GM21528 (cell line): ENCODE measurements around the gene VSIG10.

ENCODE experiments used
- ATAC-seq: cut with Tn5 transposase; IDR thresholded peaks from one replicate; pipeline ENCODE4 v1.9.1; 2021; ENCODE audit warnings: mild to moderate bottlenecking, moderate library complexity; ENCODE audit not compliant: unreplicated experiment, low FRiP score

Gene VSIG10

GRCh38 chr12:118061011-118061872, 42.6 kb downstream of the VSIG10 start, which contains the start of gene WSB2:
Gene WSB2 (minus strand): TSS chr12:118061179. CDS start chr12:118061048, 131 bp downstream.
- peak; percentile 29 for ATAC-seq

- ATAC-seq: peak; percentile 44
Observed at GRCh38 chr12:118060301-118061010, 43.4 kb downstream of the VSIG10 start.

GRCh38 chr12:118059341-118060191, 44.2 kb downstream of the VSIG10 start:
- ATAC-seq: no peak

- ATAC-seq: no peak
Observed at GRCh38 chr12:118058881-118059280, 44.9 kb downstream of the VSIG10 start.

- no peak for ATAC-seq
Observed at GRCh38 chr12:118058227-118058626, 45.6 kb downstream of the VSIG10 start.

DNA sequence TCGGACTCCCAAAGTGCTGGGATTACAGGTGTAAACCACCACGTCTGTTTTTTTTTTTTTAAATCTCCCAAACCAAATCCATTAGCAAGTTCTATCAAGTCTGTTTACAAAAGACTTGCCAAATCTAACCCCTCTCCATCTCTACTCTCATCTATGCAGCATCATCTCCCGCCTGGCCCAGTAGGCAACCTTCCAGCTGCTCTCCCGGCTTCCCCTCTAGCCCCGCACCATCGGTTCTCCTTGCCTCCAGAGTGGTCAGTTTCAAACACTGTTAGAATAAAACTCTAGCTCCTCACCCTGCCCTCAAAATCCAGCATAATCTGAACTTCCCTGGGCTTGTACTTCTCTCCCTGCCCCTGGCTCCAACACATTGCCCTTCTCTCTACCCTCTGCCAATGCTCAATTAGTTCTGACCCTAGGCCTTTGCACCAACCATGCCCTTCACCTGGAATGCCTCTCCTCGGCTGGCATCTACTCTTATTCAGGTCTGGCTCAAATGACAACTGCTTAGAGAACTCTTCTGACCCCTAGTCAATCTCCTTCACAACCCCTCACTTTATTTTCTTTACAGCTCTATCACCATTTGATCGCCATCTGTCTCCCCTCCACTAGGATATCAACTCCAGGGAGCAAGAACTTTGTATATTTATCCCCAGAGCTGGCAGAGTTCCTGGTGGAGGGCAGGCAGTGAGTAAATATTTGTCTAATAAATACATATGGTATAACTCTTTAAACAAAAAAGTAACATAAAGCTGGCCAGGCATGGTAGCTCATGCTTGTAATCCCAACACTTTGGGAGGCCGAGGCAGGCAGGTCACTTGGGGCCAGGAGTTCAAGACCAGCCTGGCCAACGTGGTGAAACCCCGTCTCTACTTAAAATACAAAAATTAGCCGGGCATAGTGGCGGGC, 47.7 kb downstream of the VSIG10 start:
- no peak for ATAC-seq

DNA sequence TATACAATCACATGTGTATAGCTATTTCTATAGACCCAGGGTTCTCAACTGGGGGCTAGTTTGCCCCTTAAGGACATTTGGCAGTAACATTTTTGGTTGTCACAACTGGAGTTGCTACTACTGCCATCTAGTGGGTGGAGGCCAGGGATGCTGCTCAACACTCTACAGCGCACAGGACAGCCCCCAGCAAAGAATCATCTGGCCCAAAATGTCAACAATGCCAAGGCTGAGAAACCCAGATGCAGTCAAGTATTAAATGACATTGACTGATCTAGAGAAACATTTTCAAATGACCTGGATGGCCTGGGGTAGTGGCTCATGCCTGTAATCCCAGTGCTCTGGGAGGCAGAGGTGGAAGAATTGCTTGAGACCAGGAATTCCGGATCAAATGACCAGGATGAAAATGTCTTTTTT, 48.7 kb downstream of the VSIG10 start:
- ATAC-seq: peak; percentile 55

- no peak for ATAC-seq
Observed at GRCh38 chr12:118053071-118053985, 50.5 kb downstream of the VSIG10 start.

DNA sequence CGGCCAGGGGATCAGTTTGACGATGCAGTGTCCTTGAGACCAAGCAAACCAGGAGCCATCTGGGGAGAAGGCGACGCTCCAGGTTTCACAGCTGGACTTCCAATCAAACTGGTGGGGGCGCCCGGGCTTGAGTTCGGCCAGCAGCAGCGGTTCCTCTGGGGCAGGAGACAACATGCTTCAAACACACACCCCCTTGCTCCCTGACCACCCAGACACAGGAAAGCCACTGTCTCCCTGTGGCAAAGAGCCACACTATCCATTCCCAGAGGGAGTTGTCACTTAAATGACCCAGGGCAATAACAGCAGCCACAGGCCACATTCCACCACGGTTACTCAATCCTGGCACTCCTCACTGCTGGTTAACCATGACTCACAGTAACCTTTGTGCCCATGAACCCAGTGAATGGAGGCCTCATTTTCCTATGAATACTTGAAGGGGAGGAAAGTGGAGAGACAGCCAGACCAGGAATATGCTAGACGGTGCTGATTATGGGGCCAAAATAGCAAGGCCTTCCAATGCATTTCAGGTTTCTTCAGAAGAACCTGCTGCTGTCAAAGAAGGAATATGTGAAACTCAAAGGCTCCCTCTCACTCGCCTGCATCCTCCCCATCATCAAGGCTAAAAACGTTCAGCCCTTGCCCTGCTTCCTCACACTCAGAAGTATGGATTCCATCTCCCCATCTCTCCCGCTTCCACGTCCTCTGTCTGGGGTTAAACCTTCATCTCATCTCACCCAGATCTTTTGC, 51.3 kb downstream of the VSIG10 start:
- ATAC-seq: no peak

GRCh38 chr12:118050972-118051910, 52.6 kb downstream of the VSIG10 start:
- no peak for ATAC-seq

- ATAC-seq: no peak
Observed at GRCh38 chr12:118046430-118046829, 57.4 kb downstream of the VSIG10 start.

DNA sequence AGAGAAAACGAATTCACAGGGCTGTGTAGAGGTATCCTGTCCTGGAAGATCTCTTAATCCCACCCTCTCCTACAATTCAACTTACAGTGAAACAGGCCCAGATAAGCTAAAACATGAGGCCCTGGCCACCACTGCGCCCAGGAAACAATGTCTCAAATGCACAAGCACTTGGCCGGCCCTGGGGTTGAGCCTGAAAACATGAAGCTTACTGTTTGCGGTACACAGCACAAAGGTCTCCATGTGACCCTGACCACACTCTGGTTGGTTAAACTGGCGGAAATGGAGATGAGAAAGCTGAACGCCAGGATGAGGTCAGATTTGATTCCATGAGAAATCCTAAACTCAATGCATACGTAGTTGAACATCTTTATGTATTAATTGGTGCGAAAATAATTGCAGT, 59.2 kb downstream of the VSIG10 start:
- ATAC-seq: no peak

GRCh38 chr12:118044075-118044474, 59.7 kb downstream of the VSIG10 start:
- no peak for ATAC-seq

DNA sequence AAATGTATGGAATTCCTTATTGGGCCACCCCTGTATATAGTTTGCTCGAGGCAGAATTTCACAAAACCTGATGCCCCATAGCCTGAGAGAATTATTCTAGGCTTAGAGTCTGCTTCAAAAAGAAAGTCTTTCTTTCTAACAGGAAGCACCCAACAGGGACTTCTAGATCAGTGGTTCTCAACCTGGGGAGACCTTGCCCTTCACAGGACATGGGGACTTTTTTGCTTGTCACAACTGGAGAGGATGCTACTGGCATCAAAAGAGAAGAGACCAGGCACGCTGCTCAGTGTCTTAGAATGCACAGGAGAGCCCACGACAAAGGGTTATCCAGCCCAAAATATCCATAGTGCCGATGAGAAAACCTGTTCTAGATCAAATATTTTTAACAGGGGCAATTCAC, 61.7 kb downstream of the VSIG10 start:
- no peak for ATAC-seq

- ATAC-seq: no peak
Observed at GRCh38 chr12:118038137-118038536, 65.7 kb downstream of the VSIG10 start.

GRCh38 chr12:118036672-118037411, 67.0 kb downstream of the VSIG10 start:
- no peak for ATAC-seq
